WTC11 (cell line): ENCODE data around the gene LHX3. TPM values are rescaled to one million over a fixed set of nuclear protein-coding genes. Genes with fewer than 3 reads are reported as not detected.

Source experiments
- ATAC-seq: fragments of 200-7000 bp; cut with Tn5 transposase; 2 replicates; pipeline ENCODE4 v1.10.0; 2021; ENCODE audit warnings: mild to moderate bottlenecking, moderate library complexity
- CTCF ChIA-PET: fragments of 300-600 bp; sonication (Branson Sonifier 250); formaldehyde crosslinking; loops from one replicate; lab custom pipeline; 2021; ENCODE audit warnings: antibody characterized with exemption; lab: Charles Lee
- POLR2A ChIA-PET: fragments of 350-600 bp; sonication (Branson Sonifier 250); formaldehyde crosslinking; loops from one replicate; lab custom pipeline; 2021; ENCODE audit warnings: antibody characterized with exemption; lab: Charles Lee
- DNase-seq: peaks from one replicate; pipeline ENCODE4 v3.0.0; 2021; ENCODE audit warnings: low spot score
- H3K27ac Mint-ChIP-seq: 2 replicates; pipeline ENCODE4 v1.8.0; 2021; ENCODE audit warnings: mixed read lengths
- H3K27me3 Mint-ChIP-seq: 2 replicates; pipeline ENCODE4 v1.8.0; 2021; ENCODE audit warnings: low read depth, mild to moderate bottlenecking, moderate library complexity, mixed read lengths
- H3K36me3 Mint-ChIP-seq: 2 replicates; pipeline ENCODE4 v1.8.0; 2021; ENCODE audit warnings: mixed read lengths
- H3K4me1 Mint-ChIP-seq: 2 replicates; pipeline ENCODE4 v1.8.0; 2022; ENCODE audit warnings: mixed read lengths
- H3K4me3 Mint-ChIP-seq: 2 replicates; pipeline ENCODE4 v1.8.0; 2021; ENCODE audit warnings: mild to moderate bottlenecking, moderate library complexity, mixed read lengths
- H3K9me3 Mint-ChIP-seq: 2 replicates; pipeline ENCODE4 v1.8.0; 2021; ENCODE audit warnings: mixed read lengths
- CREM ChIP-seq: sonication (generic); formaldehyde crosslinking; IDR thresholded peaks from 2 replicates; pipeline ENCODE4 v1.8.1; 2022; ENCODE audit warnings: mild to moderate bottlenecking, missing genetic modification reagents, moderate library complexity
- FOXK1 ChIP-seq: sonication (generic); formaldehyde crosslinking; IDR thresholded peaks from 2 replicates; pipeline ENCODE4 v1.8.0; 2022; ENCODE audit warnings: mild to moderate bottlenecking, moderate library complexity, missing genetic modification reagents
- IRF2 ChIP-seq: sonication (generic); formaldehyde crosslinking; IDR thresholded peaks from 2 replicates; pipeline ENCODE4 v1.8.0; 2022; ENCODE audit warnings: low read depth, missing genetic modification reagents, borderline replicate concordance
- MAX ChIP-seq: sonication (generic); formaldehyde crosslinking; IDR thresholded peaks from 2 replicates; pipeline ENCODE4 v1.8.0; 2022; ENCODE audit warnings: mild to moderate bottlenecking, missing genetic modification reagents
- PRDM15 ChIP-seq: sonication (generic); formaldehyde crosslinking; IDR thresholded peaks from 2 replicates; pipeline ENCODE4 v1.8.0; 2022; ENCODE audit warnings: missing genetic modification reagents
- PREB ChIP-seq: sonication (generic); formaldehyde crosslinking; IDR thresholded peaks from 2 replicates; pipeline ENCODE4 v1.8.1; 2022; ENCODE audit warnings: mild to moderate bottlenecking, missing genetic modification reagents, moderate library complexity, borderline replicate concordance
- STAT6 ChIP-seq: sonication (generic); formaldehyde crosslinking; conservative IDR thresholded peaks from 2 replicates; pipeline ENCODE4 v1.8.1; 2023; ENCODE audit warnings: mild to moderate bottlenecking, low read depth, missing genetic modification reagents, moderate library complexity
- ZNF219 ChIP-seq: sonication (generic); formaldehyde crosslinking; IDR thresholded peaks from 2 replicates; pipeline ENCODE4 v1.8.0; 2023; ENCODE audit warnings: missing genetic modification reagents, mild to moderate bottlenecking, borderline replicate concordance
- ZNF425 ChIP-seq: fragments of 250-450 bp; sonication (Bioruptor Pico); conservative IDR thresholded peaks from 2 replicates; pipeline ENCODE4 v1.9.0; 2021; ENCODE audit warnings: mild to moderate bottlenecking
- ZNF671 ChIP-seq: fragments of 250-450 bp; sonication (Bioruptor Pico); IDR thresholded peaks from 2 replicates; pipeline ENCODE4 v1.8.0; 2021; ENCODE audit warnings: mild to moderate bottlenecking
- total RNA-seq: library from RNA; stranded (reverse); gene quantifications from 3 replicates; pipeline ENCODE4 v1.2.3, GENCODE V29; 2021

LHX3 gene
- total RNA-seq, 1 experiment from 2014 or later: not detected

GRCh38 chr9:136194540-136194939 is 10.4 kb downstream of the LHX3 start:
- peaks cover 26% of the 10 kb centered on the region for H3K4me1 Mint-ChIP-seq
- peak overlapping the region; percentile 35 for H3K4me3 Mint-ChIP-seq
- H3K9me3 Mint-ChIP-seq: no peaks in the 10 kb centered on the region
- ATAC-seq (no peak), DNase-seq (no peak)
- ChIA-PET CTCF (interaction anchor here (0.5 to 3.0 kb wide), 8 partner anchors 22 to 73 kb away, joined by 3 to 12 read pairs (median 3); no protein-coding TSS in a partner anchor), POLR2A (no interaction called here)
- no peak for TF ChIP-seq PREB
- TF ChIP-seq MAX (CRISPR knock-in tag): 0 out of 2 replicates have a peak, but pooled peaks have one; percentile 4
- peaks cover 92% of the 10 kb centered on the region for H3K27me3 Mint-ChIP-seq
- no peak overlapping the region for H3K27ac Mint-ChIP-seq
- H3K36me3 Mint-ChIP-seq: no peaks in the 10 kb centered on the region

- Mint-ChIP-seq H3K4me3 (peak overlapping the region; percentile 59), H3K27ac (no peak overlapping the region), H3K27me3 (peaks cover 87% of the 10 kb centered on the region), H3K9me3 (no peaks in the 10 kb centered on the region), H3K4me1 (peaks cover 26% of the 10 kb centered on the region), H3K36me3 (no peaks in the 10 kb centered on the region)
- TF ChIP-seq ZNF425 (CRISPR knock-in tag) (no peak), STAT6 (CRISPR knock-in tag) (no peak), CREM (CRISPR knock-in tag) (no peak), PRDM15 (CRISPR knock-in tag) (no peak), ZNF671 (CRISPR knock-in tag) (no peak), FOXK1 (CRISPR knock-in tag) (peak; percentile 30; the same call in 1 of the 2 replicates), IRF2 (no peak), ZNF219 (CRISPR knock-in tag) (no peak), MAX (CRISPR knock-in tag) (peak; percentile 60; the same call in 1 of the 2 replicates)
- ChIA-PET CTCF (interaction anchor here (0.5 to 1.1 kb wide), 3 partner anchors 11 to 521 kb away, joined by 3 to 4 read pairs (median 3); partner anchors contain the start of gene LHX3), POLR2A (no interaction called here)
- ATAC-seq: no peak
- no peak for DNase-seq
These were observed 11.0 kb downstream of the LHX3 start for GRCh38 chr9:136193891-136194279.
